WTC11 (cell line): ENCODE data around the gene NAB1. TPM values are rescaled to one million over a fixed set of nuclear protein-coding genes. Genes with fewer than 3 reads are reported as not detected.

Experiments
- ATAC-seq: fragments of 200-7000 bp; cut with Tn5 transposase; 2 replicates; pipeline ENCODE4 v1.10.0; 2021; ENCODE audit warnings: mild to moderate bottlenecking, moderate library complexity
- CTCF ChIA-PET: fragments of 300-600 bp; sonication (Branson Sonifier 250); formaldehyde crosslinking; loops from one replicate; lab custom pipeline; 2021; ENCODE audit warnings: antibody characterized with exemption; lab: Charles Lee
- POLR2A ChIA-PET: fragments of 350-600 bp; sonication (Branson Sonifier 250); formaldehyde crosslinking; loops from one replicate; lab custom pipeline; 2021; ENCODE audit warnings: antibody characterized with exemption; lab: Charles Lee
- DNase-seq: peaks from one replicate; pipeline ENCODE4 v3.0.0; 2021; ENCODE audit warnings: low spot score
- H3K27ac Mint-ChIP-seq: 2 replicates; pipeline ENCODE4 v1.8.0; 2021; ENCODE audit warnings: mixed read lengths
- H3K27me3 Mint-ChIP-seq: 2 replicates; pipeline ENCODE4 v1.8.0; 2021; ENCODE audit warnings: low read depth, mild to moderate bottlenecking, moderate library complexity, mixed read lengths
- H3K36me3 Mint-ChIP-seq: 2 replicates; pipeline ENCODE4 v1.8.0; 2021; ENCODE audit warnings: mixed read lengths
- H3K4me1 Mint-ChIP-seq: 2 replicates; pipeline ENCODE4 v1.8.0; 2022; ENCODE audit warnings: mixed read lengths
- H3K4me3 Mint-ChIP-seq: 2 replicates; pipeline ENCODE4 v1.8.0; 2021; ENCODE audit warnings: mild to moderate bottlenecking, moderate library complexity, mixed read lengths
- H3K9me3 Mint-ChIP-seq: 2 replicates; pipeline ENCODE4 v1.8.0; 2021; ENCODE audit warnings: mixed read lengths
- ATF1 ChIP-seq: sonication (generic); formaldehyde crosslinking; IDR thresholded peaks from 2 replicates; pipeline ENCODE4 v1.8.1; 2023; ENCODE audit warnings: mild to moderate bottlenecking, moderate library complexity, missing genetic modification reagents
- FOXJ3 ChIP-seq: sonication (generic); formaldehyde crosslinking; IDR thresholded peaks from 2 replicates; pipeline ENCODE4 v1.9.0; 2021; ENCODE audit warnings: missing genetic modification reagents, mild to moderate bottlenecking, borderline replicate concordance
- GTF2I ChIP-seq: fragments of 250-450 bp; sonication (Bioruptor Pico); conservative IDR thresholded peaks from 2 replicates; pipeline ENCODE4 v1.4.0; 2021; ENCODE audit warnings: mild to moderate bottlenecking
- HMGA2 ChIP-seq: fragments of 250-450 bp; sonication (Bioruptor Pico); IDR thresholded peaks from 2 replicates; pipeline ENCODE4 v1.4.0; 2021; ENCODE audit warnings: mild to moderate bottlenecking, moderate library complexity
- NR1H2 ChIP-seq: sonication (generic); formaldehyde crosslinking; IDR thresholded peaks from 2 replicates; pipeline ENCODE4 v1.9.0; 2021; ENCODE audit warnings: mild to moderate bottlenecking, moderate library complexity, missing genetic modification reagents
- PRRX2 ChIP-seq: fragments of 250-450 bp; sonication (Bioruptor Pico); IDR thresholded peaks from 2 replicates; pipeline ENCODE4 v1.8.0; 2021; ENCODE audit warnings: mild to moderate bottlenecking
- RELA ChIP-seq: sonication (generic); formaldehyde crosslinking; IDR thresholded peaks from 2 replicates; pipeline ENCODE4 v1.8.1; 2022; ENCODE audit warnings: missing genetic modification reagents, mild to moderate bottlenecking, borderline replicate concordance
- SMAD3 ChIP-seq: sonication (generic); formaldehyde crosslinking; IDR thresholded peaks from 2 replicates; pipeline ENCODE4 v1.8.0; 2022; ENCODE audit warnings: missing genetic modification reagents, mild to moderate bottlenecking, borderline replicate concordance
- SMAD4 ChIP-seq: sonication (generic); formaldehyde crosslinking; IDR thresholded peaks from 2 replicates; pipeline ENCODE4 v1.8.0; 2022; ENCODE audit warnings: mild to moderate bottlenecking, missing genetic modification reagents
- SOX15 ChIP-seq: fragments of 250-450 bp; sonication (Bioruptor Pico); IDR thresholded peaks from 2 replicates; pipeline ENCODE4 v1.9.0; 2021; ENCODE audit warnings: mild to moderate bottlenecking
- TCF7 ChIP-seq: sonication (generic); formaldehyde crosslinking; IDR thresholded peaks from 2 replicates; pipeline ENCODE4 v1.8.0; 2022; ENCODE audit warnings: mild to moderate bottlenecking, low read depth, missing genetic modification reagents, moderate library complexity
- TEAD1 ChIP-seq: sonication (generic); formaldehyde crosslinking; IDR thresholded peaks from 2 replicates; pipeline ENCODE4 v1.8.0; 2022; ENCODE audit warnings: mild to moderate bottlenecking, missing genetic modification reagents
- ZNF219 ChIP-seq: sonication (generic); formaldehyde crosslinking; IDR thresholded peaks from 2 replicates; pipeline ENCODE4 v1.8.0; 2023; ENCODE audit warnings: missing genetic modification reagents, mild to moderate bottlenecking, borderline replicate concordance
- ZNF416 ChIP-seq: fragments of 250-450 bp; sonication (Bioruptor Pico); IDR thresholded peaks from 2 replicates; pipeline ENCODE4 v1.9.0; 2021; ENCODE audit warnings: mild to moderate bottlenecking, inconsistent platforms
- ZNF423 ChIP-seq: fragments of 250-450 bp; sonication (Bioruptor Pico); IDR thresholded peaks from 2 replicates; pipeline ENCODE4 v2.1.2; 2022; ENCODE audit warnings: mild to moderate bottlenecking, moderate library complexity
- ZNF671 ChIP-seq: fragments of 250-450 bp; sonication (Bioruptor Pico); IDR thresholded peaks from 2 replicates; pipeline ENCODE4 v1.8.0; 2021; ENCODE audit warnings: mild to moderate bottlenecking
- total RNA-seq: library from RNA; stranded (reverse); gene quantifications from 3 replicates; pipeline ENCODE4 v1.2.3, GENCODE V29; 2021
- TF ChIP-seq, protein P1 (sequence below): fragments of 250-450 bp; sonication (Bioruptor Pico); IDR thresholded peaks from 2 replicates; pipeline ENCODE4 v1.9.0; 2021; ENCODE audit warnings: mild to moderate bottlenecking
- TF ChIP-seq, protein P2 (sequence below): sonication (generic); formaldehyde crosslinking; IDR thresholded peaks from 2 replicates; pipeline ENCODE4 v1.8.0; 2023; ENCODE audit warnings: mild to moderate bottlenecking, missing genetic modification reagents
- TF ChIP-seq, protein P3 (sequence below): sonication (generic); formaldehyde crosslinking; IDR thresholded peaks from 2 replicates; pipeline ENCODE4 v1.8.0; 2022; ENCODE audit warnings: missing genetic modification reagents
- TF ChIP-seq, protein P4 (sequence below): fragments of 250-450 bp; sonication (Bioruptor Pico); IDR thresholded peaks from 2 replicates; pipeline ENCODE4 v1.8.0; 2021; ENCODE audit warnings: mild to moderate bottlenecking
- TF ChIP-seq, protein P5 (sequence below): sonication (generic); formaldehyde crosslinking; IDR thresholded peaks from 2 replicates; pipeline ENCODE4 v1.8.1; 2023; ENCODE audit warnings: mild to moderate bottlenecking, missing genetic modification reagents, moderate library complexity

The NAB1 gene
- total RNA-seq, 1 experiment from 2014 or later: 32.0 TPM

DNA sequence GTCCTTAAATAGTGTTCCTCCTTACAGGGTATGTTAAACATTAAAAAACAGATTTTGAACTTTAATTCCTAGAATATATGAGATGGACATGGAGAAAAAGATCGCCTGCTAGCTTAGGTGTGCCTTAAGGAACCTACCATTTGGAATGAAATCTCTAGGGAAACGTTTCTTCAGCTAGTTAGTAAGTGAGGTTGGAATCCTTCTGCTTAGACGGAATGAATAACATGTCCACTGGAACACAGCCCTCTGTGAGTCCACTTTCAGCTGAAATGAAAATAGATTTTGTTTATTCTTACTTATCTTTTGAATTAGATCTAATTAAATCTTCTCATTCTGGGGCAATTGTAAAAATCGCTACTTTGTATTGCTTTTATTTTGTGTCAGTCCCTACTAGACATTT is 28.4 kb downstream of the NAB1 start (continued):
- TF ChIP-seq, protein P1, sequence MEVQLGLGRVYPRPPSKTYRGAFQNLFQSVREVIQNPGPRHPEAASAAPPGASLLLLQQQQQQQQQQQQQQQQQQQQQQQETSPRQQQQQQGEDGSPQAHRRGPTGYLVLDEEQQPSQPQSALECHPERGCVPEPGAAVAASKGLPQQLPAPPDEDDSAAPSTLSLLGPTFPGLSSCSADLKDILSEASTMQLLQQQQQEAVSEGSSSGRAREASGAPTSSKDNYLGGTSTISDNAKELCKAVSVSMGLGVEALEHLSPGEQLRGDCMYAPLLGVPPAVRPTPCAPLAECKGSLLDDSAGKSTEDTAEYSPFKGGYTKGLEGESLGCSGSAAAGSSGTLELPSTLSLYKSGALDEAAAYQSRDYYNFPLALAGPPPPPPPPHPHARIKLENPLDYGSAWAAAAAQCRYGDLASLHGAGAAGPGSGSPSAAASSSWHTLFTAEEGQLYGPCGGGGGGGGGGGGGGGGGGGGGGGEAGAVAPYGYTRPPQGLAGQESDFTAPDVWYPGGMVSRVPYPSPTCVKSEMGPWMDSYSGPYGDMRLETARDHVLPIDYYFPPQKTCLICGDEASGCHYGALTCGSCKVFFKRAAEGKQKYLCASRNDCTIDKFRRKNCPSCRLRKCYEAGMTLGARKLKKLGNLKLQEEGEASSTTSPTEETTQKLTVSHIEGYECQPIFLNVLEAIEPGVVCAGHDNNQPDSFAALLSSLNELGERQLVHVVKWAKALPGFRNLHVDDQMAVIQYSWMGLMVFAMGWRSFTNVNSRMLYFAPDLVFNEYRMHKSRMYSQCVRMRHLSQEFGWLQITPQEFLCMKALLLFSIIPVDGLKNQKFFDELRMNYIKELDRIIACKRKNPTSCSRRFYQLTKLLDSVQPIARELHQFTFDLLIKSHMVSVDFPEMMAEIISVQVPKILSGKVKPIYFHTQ (CRISPR knock-in tag): no peak
- TF ChIP-seq, protein P2, sequence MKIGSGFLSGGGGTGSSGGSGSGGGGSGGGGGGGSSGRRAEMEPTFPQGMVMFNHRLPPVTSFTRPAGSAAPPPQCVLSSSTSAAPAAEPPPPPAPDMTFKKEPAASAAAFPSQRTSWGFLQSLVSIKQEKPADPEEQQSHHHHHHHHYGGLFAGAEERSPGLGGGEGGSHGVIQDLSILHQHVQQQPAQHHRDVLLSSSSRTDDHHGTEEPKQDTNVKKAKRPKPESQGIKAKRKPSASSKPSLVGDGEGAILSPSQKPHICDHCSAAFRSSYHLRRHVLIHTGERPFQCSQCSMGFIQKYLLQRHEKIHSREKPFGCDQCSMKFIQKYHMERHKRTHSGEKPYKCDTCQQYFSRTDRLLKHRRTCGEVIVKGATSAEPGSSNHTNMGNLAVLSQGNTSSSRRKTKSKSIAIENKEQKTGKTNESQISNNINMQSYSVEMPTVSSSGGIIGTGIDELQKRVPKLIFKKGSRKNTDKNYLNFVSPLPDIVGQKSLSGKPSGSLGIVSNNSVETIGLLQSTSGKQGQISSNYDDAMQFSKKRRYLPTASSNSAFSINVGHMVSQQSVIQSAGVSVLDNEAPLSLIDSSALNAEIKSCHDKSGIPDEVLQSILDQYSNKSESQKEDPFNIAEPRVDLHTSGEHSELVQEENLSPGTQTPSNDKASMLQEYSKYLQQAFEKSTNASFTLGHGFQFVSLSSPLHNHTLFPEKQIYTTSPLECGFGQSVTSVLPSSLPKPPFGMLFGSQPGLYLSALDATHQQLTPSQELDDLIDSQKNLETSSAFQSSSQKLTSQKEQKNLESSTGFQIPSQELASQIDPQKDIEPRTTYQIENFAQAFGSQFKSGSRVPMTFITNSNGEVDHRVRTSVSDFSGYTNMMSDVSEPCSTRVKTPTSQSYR (CRISPR knock-in tag): no peak
- TF ChIP-seq, protein P3, sequence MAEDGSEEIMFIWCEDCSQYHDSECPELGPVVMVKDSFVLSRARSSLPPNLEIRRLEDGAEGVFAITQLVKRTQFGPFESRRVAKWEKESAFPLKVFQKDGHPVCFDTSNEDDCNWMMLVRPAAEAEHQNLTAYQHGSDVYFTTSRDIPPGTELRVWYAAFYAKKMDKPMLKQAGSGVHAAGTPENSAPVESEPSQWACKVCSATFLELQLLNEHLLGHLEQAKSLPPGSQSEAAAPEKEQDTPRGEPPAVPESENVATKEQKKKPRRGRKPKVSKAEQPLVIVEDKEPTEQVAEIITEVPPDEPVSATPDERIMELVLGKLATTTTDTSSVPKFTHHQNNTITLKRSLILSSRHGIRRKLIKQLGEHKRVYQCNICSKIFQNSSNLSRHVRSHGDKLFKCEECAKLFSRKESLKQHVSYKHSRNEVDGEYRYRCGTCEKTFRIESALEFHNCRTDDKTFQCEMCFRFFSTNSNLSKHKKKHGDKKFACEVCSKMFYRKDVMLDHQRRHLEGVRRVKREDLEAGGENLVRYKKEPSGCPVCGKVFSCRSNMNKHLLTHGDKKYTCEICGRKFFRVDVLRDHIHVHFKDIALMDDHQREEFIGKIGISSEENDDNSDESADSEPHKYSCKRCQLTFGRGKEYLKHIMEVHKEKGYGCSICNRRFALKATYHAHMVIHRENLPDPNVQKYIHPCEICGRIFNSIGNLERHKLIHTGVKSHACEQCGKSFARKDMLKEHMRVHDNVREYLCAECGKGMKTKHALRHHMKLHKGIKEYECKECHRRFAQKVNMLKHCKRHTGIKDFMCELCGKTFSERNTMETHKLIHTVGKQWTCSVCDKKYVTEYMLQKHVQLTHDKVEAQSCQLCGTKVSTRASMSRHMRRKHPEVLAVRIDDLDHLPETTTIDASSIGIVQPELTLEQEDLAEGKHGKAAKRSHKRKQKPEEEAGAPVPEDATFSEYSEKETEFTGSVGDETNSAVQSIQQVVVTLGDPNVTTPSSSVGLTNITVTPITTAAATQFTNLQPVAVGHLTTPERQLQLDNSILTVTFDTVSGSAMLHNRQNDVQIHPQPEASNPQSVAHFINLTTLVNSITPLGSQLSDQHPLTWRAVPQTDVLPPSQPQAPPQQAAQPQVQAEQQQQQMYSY (CRISPR knock-in tag): no peak
- TF ChIP-seq, all 79 proteins: peak for 0

DNA sequence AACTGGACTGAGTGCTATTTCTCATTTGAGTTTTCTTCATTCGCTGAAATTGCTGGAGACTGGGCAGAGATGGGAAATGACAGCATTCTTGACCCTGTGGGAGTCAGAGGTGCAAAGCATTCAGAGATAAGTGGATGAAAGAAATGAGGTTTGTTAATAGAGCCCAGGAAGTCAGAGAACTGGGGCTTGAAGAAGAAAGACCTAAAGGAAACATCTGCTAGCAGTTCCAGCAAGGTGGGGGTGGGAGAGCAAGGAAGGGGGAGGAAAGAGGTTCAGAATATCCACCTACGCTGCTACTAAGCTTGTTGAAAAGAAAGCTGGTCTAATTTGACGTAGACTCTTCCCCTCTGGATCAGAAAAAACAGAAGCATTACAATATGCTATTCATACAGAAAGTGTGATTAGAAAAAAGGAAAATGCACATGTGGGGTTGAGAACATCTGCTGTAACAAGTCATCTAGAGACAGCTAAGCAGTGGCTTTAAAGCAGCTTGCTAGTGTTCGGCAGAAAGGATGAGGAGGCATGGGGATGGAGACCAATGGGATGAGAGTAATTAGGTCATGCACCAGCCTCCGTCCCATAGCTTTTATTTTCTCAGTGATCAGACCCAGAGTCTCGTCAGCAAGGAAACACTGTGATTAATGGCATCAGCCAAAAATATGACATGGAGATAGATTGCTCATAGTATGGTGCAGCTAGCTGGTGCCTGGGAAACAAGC is 29.7 kb downstream of the NAB1 start:
- DNase-seq: no peak
- Mint-ChIP-seq H3K9me3 (no peaks in the 10 kb centered on the region), H3K36me3 (0 out of 2 replicates have a peak, but pooled peaks cover 3% of the 10 kb centered on the region), H3K4me3 (no peak overlapping the region), H3K4me1 (peaks cover 60% of the 10 kb centered on the region), H3K27me3 (no peaks in the 10 kb centered on the region), H3K27ac (peak overlapping the region; percentile 41)
- ATAC-seq: no peak
- POLR2A ChIA-PET: no interaction called here
- CTCF ChIA-PET: interaction anchor here (5.0 kb wide), 1 partner anchor 19 kb away, joined by 41 read pairs; no protein-coding TSS in a partner anchor
- TF ChIP-seq TEAD1 (CRISPR knock-in tag) (no peak), NR1H2 (CRISPR knock-in tag) (no peak), TCF7 (CRISPR knock-in tag) (no peak), ATF1 (CRISPR knock-in tag) (no peak), SMAD4 (CRISPR knock-in tag) (no peak), HMGA2 (CRISPR knock-in tag) (no peak), ZNF671 (CRISPR knock-in tag) (no peak), SMAD3 (CRISPR knock-in tag) (no peak), FOXJ3 (no peak), ZNF423 (CRISPR knock-in tag) (no peak), GTF2I (CRISPR knock-in tag) (no peak), PRRX2 (CRISPR knock-in tag) (no peak), ZNF219 (no peak), ZNF416 (no peak), SOX15 (CRISPR knock-in tag) (no peak), RELA (CRISPR knock-in tag) (no peak)
- TF ChIP-seq, protein P4, sequence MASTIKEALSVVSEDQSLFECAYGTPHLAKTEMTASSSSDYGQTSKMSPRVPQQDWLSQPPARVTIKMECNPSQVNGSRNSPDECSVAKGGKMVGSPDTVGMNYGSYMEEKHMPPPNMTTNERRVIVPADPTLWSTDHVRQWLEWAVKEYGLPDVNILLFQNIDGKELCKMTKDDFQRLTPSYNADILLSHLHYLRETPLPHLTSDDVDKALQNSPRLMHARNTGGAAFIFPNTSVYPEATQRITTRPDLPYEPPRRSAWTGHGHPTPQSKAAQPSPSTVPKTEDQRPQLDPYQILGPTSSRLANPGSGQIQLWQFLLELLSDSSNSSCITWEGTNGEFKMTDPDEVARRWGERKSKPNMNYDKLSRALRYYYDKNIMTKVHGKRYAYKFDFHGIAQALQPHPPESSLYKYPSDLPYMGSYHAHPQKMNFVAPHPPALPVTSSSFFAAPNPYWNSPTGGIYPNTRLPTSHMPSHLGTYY (CRISPR knock-in tag): no peak
- TF ChIP-seq, protein P5, sequence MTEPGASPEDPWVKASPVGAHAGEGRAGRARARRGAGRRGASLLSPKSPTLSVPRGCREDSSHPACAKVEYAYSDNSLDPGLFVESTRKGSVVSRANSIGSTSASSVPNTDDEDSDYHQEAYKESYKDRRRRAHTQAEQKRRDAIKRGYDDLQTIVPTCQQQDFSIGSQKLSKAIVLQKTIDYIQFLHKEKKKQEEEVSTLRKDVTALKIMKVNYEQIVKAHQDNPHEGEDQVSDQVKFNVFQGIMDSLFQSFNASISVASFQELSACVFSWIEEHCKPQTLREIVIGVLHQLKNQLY (CRISPR knock-in tag): no peak
